H7 (cell line): ENCODE measurements around the gene LRRC56. TPM values are rescaled to one million over a fixed set of nuclear protein-coding genes. Genes with fewer than 3 reads are reported as not detected.
A peak's percentile ranks its signal among the peaks of the same experiment; 100 is the strongest.

Experiments used
- DNase-seq: peaks from one replicate; pipeline ENCODE4 v3.0.0; 2012
- H3K27me3 ChIP-seq: 2 replicates; pipeline ENCODE4 v1.6.0; 2011; ENCODE audit warnings: mild to moderate bottlenecking, low read length; ENCODE audit not compliant: control insufficient read depth, insufficient read depth
- H3K36me3 ChIP-seq: replicated peaks from 2 replicates; pipeline ENCODE4 v1.5.1; 2011; ENCODE audit warnings: low read length; ENCODE audit not compliant: control insufficient read depth, insufficient read depth
- H3K4me3 ChIP-seq: 2 replicates; pipeline ENCODE4 v1.5.1; 2011; ENCODE audit warnings: low read depth, mild to moderate bottlenecking, control low read depth, low read length, moderate library complexity; ENCODE audit not compliant: insufficient read depth
- total RNA-seq: library from RNA; depleted of rRNA; stranded (reverse); fragments of >200 nt; shearing (Covaris generic); gene quantifications from 2 replicates; pipeline ENCODE4 v1.2.3, GENCODE V29; 2014

The LRRC56 gene
- total RNA-seq, 1 experiment from 2014 or later: 1.5 TPM

GRCh38 chr11:561148-562003, 24.0 kb downstream of the LRRC56 start:
- DNase-seq: peak; percentile 90

GRCh38 chr11:562046-562645, 24.8 kb downstream of the LRRC56 start:
- H3K27me3 ChIP-seq: peaks cover 22% of the 10 kb centered on the region
- no peak for DNase-seq
- H3K36me3 ChIP-seq: no peaks in the 10 kb centered on the region; the same call in 1 of the 2 replicates
- no peak overlapping the region for H3K4me3 ChIP-seq

More at GRCh38 chr11:561148-562003, 24.0 kb downstream of the LRRC56 start:
- Histone ChIP-seq H3K36me3 (no peaks in the 10 kb centered on the region; the same call in 1 of the 2 replicates), H3K4me3 (peak overlapping the region; percentile 77), H3K27me3 (peaks cover 28% of the 10 kb centered on the region)

GRCh38 chr11:563066-563811, 25.9 kb downstream of the LRRC56 start:
- H3K36me3 ChIP-seq: no peaks in the 10 kb centered on the region; the same call in 1 of the 2 replicates
- peaks cover 20% of the 10 kb centered on the region; the same call in 1 of the 2 replicates for H3K27me3 ChIP-seq
- DNase-seq: no peak
- no peak overlapping the region for H3K4me3 ChIP-seq

DNA sequence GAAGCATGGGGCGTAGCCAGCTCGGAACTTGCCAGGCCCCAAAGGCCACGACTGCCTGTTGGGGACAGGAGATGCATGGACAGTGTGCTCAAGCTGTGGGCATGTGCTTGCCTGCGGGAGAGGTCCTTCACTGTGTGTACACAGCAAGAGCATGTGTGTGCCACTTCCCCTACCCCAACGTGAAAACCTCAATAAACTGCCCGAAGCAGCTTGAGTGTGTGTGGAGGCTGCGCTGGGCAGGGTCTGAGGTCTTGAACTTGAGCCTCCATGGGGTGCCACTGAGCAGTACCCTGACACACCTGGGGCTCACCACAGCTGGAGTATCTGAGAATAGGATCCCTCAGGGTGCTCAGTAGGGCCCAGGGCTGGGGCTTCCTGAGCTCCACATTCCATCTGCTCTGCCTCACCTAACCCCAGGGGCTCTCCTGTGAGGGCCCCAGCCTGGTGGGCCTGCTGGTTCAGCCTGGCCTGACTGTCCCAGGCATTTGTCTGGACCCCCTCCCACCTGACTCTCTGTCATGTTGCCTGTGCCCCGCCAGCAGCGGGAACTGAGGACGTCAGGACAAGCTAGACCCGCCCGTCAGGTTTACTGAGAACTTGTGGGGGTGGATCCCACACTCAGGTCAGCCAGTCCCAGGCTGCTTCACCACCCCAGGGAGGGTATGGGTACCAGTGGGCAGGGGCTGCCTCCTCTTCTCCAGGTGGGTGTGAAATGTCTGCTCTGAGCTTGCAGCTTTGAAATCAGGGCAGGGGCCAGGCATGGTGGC, 26.7 kb downstream of the LRRC56 start:
- no peak for DNase-seq
- no peaks in the 10 kb centered on the region; the same call in 1 of the 2 replicates for H3K36me3 ChIP-seq
- H3K27me3 ChIP-seq: peaks cover 16% of the 10 kb centered on the region; the same call in 1 of the 2 replicates
- H3K4me3 ChIP-seq: no peak overlapping the region

- Histone ChIP-seq H3K27me3 (peaks cover 18% of the 10 kb centered on the region; the same call in 1 of the 2 replicates), H3K4me3 (no peak overlapping the region), H3K36me3 (no peaks in the 10 kb centered on the region; the same call in 1 of the 2 replicates)
- no peak for DNase-seq
Observed at GRCh38 chr11:565921-566509, 28.7 kb downstream of the LRRC56 start.

DNA sequence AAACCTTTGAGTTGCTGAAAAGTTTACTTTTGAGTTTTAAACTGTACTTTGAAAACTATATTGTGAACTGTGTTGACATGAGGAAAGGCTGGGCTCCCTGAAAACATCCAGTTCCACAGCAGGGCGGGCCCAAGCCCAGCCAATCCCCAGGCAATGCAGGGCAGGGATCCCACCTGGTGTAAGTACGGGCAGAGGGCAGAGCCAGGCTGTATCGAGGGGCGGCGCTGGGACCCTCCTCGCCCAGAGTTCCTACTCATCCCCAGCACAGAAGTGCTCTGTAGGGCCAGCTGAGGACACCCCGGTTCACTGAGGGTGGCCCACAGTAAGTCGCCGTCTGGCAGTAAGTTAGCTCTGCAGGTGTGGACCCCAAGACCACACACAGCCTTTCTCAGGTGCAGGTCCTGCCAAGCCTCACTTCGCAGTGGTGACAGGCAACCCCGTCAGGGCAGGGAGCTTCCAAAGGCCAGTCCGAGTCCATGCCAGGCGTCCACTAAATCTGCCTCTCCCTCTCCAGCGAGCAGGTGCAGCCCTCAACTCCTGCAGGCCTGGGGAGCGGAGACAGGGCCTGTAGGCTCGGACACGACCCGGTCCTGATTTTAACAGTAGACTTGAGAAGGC, 29.8 kb downstream of the LRRC56 start:
- H3K36me3 ChIP-seq: no peaks in the 10 kb centered on the region; the same call in 1 of the 2 replicates
- H3K4me3 ChIP-seq: no peak overlapping the region
- DNase-seq: no peak
- peaks cover 15% of the 10 kb centered on the region; the same call in 1 of the 2 replicates for H3K27me3 ChIP-seq

GRCh38 chr11:567629-568292, 30.4 kb downstream of the LRRC56 start:
- Histone ChIP-seq H3K36me3 (no peaks in the 10 kb centered on the region; the same call in 1 of the 2 replicates), H3K4me3 (peak overlapping the region; percentile 46), H3K27me3 (peaks cover 15% of the 10 kb centered on the region; the same call in 1 of the 2 replicates)
- DNase-seq: peak; percentile 76

DNA sequence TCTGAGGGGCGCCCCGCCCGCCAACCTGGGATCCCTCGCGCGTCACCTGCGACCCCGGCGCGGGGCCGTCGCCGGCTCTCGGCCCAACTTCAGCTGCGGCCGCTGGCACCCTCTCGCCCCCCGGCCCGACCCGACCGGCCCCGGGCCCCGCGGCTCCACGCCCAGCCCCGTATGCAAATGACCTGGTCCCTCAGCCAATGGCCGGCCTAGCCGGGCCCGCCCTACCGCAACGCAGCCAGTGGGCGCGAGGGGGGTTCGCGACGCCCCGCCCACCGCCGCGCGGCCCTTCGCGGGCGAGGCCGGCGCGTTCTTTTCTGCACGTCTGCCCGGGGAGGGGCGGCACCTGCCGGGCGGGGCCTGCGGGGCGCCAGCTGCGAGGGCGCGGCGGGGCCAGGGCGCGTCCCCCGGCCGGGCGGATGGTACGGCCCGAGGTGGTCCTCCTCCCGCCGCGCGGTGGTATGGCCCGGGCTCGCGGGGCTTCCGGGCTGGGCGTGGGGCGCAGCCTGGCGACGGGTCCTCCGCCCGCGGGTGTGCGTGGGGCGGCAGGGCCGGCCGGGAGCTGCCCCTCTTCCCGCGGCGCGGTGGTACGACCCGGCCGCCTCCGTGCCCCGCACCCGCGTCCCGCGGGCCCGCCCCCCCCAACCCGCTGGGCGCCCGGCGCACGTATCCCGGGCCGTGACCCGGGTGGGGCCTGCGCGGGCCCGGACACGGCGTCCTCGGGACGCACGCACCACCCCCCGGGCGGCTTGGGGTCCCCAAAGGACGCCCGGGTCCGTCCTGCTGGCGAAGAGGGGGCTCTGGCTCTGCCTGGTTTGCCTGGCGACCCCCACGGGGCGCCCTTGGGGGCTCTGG, 31.2 kb downstream of the LRRC56 start:
- H3K27me3 ChIP-seq: peaks cover 18% of the 10 kb centered on the region
- DNase-seq: peak; percentile 100
- H3K4me3 ChIP-seq: peak overlapping the region; percentile 46
- no peaks in the 10 kb centered on the region; the same call in 1 of the 2 replicates for H3K36me3 ChIP-seq

- peak; percentile 78 for DNase-seq
- no peaks in the 10 kb centered on the region; the same call in 1 of the 2 replicates for H3K36me3 ChIP-seq
Observed at GRCh38 chr11:569158-569885, 32.0 kb downstream of the LRRC56 start.

DNA sequence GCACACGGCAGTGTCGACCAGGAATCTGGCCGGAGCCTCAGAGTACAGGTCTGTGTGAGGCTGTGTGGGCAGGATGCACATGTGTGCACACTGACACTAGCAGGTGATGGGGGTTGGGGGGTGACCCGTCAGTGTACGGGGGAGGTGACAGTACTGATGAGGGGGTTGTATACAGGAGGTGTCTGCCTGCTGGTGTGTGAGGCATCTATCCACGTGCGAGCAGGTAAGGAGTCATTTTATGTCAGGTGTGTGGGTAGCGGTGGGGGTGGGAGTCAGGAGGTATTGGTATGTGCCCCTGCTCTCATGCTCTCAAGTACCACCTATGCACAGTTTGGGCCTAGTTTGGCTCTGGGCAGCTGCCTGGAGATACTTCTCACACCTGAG, 34.5 kb downstream of the LRRC56 start:
- Histone ChIP-seq H3K27me3 (peaks cover 33% of the 10 kb centered on the region), H3K36me3 (no peaks in the 10 kb centered on the region), H3K4me3 (no peak overlapping the region)
- DNase-seq: no peak

More at GRCh38 chr11:569158-569885, 32.0 kb downstream of the LRRC56 start:
- H3K27me3 ChIP-seq: peaks cover 21% of the 10 kb centered on the region
- peak overlapping the region; percentile 46 for H3K4me3 ChIP-seq

GRCh38 chr11:573146-573759, 35.9 kb downstream of the LRRC56 start:
- Histone ChIP-seq H3K4me3 (no peak overlapping the region), H3K36me3 (no peaks in the 10 kb centered on the region)

More at GRCh38 chr11:573146-573759, 35.9 kb downstream of the LRRC56 start:
- no peak for DNase-seq
- H3K27me3 ChIP-seq: peaks cover 23% of the 10 kb centered on the region
